Omental fat pad (tissue), 4 donors: ENCODE results near the gene EPHA1. TPM values are rescaled to one million over a fixed set of nuclear protein-coding genes. Genes with fewer than 3 reads are reported as not detected.

Experiments
- ATAC-seq: fragments of 150-250 bp; one replicate; pipeline ENCODE4 v1.9.1; 2016; ENCODE audit warnings: mild to moderate bottlenecking, moderate library complexity; ENCODE audit not compliant: low FRiP score
- DNase-seq: peaks from one replicate; pipeline ENCODE4 v3.0.0-alpha.2; 2019; ENCODE audit warnings: low spot score
- total RNA-seq, 4 donors: library from RNA; depleted of rRNA; stranded (reverse); fragments of >200 nt; gene quantifications; one replicate each; pipeline ENCODE4 v1.1.0, GENCODE V29; 2016
- TF ChIP-seq, protein P1 (sequence below), 3 donors: fragments of 450-650 bp; IDR thresholded peaks; one replicate each; pipeline ENCODE4 v1.5.1; 2016 to 2017; ENCODE audit warnings: antibody characterized with exemption in 3 of 3, mild to moderate bottlenecking in 3 of 3, moderate library complexity in 2 of 3

EPHA1 gene
- total RNA-seq, 4 donors from 2014 or later = 0.13 to 0.46 TPM; not detected in 2

DNA sequence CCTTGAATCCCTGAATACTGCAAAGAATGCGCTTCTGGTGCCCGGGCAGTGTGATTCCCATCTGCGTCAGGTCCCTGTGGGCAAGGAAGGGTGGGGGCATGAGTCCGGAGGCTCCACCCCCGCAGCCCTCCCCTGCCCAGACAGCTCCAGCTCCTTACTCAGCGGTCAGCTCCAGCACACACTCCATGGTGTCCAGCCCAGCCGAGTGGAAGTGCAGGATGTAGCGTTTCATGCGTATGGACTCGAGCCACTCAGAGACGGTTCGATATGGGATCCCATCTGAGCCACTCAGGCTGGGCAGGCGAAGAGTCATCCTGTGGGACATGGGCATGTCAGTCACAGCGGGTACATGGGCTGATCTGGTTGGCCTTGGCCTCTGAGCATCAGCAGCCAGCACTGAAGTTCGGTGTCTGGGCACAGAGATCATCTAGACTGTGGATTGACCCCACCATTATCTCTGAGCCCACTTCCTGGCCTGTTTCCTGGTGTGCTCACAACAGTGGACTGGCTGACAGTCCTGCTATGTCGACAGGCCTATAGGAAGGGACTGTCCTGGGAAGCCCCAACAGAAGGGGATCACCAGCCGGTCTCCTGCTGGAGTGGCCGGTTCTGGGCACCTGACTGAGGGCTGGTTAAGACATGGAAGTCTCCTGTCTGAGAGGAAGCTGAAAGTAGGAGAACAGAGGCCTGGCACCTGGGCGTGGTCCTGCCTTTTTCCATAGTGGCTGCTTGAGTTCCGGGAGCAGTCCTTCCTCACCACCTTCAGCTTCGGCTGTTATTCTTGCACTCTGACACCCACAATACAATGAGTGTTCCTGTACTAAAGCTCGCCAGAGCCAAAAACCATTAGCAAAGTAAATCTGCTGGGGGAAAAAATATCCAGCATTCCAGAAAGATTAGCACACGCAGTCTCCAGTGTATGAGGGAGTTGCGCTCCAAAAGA is 16.9 kb downstream of the EPHA1 start:
- ATAC-seq = peak; percentile 77
- TF ChIP-seq, protein P1, sequence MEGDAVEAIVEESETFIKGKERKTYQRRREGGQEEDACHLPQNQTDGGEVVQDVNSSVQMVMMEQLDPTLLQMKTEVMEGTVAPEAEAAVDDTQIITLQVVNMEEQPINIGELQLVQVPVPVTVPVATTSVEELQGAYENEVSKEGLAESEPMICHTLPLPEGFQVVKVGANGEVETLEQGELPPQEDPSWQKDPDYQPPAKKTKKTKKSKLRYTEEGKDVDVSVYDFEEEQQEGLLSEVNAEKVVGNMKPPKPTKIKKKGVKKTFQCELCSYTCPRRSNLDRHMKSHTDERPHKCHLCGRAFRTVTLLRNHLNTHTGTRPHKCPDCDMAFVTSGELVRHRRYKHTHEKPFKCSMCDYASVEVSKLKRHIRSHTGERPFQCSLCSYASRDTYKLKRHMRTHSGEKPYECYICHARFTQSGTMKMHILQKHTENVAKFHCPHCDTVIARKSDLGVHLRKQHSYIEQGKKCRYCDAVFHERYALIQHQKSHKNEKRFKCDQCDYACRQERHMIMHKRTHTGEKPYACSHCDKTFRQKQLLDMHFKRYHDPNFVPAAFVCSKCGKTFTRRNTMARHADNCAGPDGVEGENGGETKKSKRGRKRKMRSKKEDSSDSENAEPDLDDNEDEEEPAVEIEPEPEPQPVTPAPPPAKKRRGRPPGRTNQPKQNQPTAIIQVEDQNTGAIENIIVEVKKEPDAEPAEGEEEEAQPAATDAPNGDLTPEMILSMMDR (IDR thresholded peaks at IDR 0.05) = no peak
- no peak for DNase-seq

DNA sequence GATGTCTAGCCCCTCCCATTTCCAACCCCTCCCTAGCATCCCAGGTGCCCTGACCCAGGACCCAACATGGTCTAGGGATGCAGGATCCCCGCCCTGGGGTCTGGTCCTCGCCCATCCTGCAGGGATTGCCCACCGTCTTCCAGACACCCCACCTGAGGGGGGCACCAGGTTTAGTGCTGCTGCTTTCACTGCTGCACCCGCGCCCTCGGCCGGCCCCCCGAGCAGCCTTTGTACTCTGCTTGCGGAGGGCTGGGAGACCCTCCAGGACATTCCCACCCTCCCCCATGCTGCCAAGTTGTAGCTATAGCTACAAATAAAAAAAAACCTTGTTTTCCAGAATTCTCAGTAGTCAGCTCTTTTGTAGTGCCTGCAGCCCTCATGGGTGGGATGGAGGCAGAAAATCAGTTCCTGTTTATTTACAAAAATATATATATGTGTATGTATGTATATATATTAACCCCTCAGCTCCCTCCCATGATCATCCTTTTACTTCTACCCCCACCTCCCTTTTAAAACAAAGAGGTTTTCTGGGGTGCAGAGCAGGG is 17.8 kb downstream of the EPHA1 start:
- TF ChIP-seq, protein P1 (IDR thresholded peaks at IDR 0.05) = no peak
- DNase-seq (no peak), ATAC-seq (no peak)

DNA sequence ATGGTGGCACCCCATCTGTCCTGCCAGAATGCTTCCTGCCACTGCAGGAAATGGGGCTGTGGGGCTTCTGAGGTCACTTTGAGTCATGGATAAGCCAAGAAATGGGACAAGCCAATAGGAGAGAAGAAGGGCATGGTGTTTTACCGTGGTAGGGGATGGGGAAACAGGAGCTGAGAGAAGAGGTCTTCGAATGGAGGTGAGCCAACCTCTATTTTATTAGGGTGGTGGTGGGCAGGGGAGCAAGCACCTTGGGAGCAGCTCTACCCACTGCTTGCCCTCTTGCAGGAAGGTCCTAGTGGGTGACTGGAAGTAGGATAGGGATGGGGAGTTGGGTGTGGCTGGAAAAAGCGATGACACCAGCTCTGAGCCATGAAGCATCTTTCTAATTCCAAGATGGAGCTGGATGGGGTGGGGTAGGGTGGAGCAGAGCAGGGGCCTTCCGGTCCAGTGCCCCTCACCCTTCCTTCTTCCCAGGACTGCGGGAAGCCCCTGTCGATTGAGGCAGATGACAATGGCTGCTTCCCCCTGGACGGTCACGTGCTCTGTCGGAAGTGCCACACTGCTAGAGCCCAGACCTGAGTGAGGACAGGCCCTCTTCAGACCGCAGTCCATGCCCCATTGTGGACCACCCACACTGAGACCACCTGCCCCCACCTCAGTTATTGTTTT is 18.4 kb downstream of the EPHA1 start:
- DNase-seq = no peak
- TF ChIP-seq, protein P1 (IDR thresholded peaks at IDR 0.05) = no peak

DNA sequence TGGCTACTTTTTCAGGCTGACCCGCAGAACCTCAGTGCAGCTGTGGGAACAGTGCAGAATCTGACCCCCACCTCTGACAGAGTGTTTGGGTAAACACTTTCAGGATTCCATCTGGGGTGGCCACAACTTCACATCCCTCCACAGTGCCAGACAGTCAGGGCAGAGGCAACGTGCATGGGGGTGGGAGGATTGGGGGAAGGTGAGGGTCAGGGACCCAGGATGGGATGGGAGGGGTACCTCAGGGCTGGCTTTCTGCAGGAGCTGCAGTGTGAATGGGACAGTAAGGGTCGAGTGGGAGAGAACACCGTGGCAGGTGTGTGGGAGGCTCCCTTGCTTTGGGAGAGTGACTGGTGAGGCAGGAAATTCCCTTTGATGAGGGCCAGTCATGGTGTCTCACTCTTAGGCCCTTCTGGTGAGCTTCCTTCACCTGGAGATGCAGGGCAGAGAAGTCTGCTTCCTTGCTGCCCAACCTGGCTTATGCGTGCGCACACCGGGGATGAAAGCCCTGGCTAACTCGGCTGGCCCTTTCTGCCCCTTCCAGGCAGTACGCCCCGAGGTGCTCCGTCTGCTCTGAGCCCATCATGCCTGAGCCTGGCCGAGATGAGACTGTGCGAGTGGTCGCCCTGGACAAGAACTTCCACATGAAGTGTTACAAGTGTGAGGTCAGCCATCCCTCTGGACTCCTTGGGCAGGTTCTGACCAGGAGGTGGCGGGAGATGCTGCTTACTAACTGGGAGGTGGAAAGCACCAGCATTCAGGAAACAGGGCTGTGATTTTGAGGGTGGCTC is 19.1 kb downstream of the EPHA1 start:
- ATAC-seq (no peak), DNase-seq (peak; percentile 21)
- TF ChIP-seq, protein P1 (IDR thresholded peaks at IDR 0.05) = no peak

More for the DNA sequence above, 18.4 kb downstream of the EPHA1 start:
- ATAC-seq = no peak

DNA sequence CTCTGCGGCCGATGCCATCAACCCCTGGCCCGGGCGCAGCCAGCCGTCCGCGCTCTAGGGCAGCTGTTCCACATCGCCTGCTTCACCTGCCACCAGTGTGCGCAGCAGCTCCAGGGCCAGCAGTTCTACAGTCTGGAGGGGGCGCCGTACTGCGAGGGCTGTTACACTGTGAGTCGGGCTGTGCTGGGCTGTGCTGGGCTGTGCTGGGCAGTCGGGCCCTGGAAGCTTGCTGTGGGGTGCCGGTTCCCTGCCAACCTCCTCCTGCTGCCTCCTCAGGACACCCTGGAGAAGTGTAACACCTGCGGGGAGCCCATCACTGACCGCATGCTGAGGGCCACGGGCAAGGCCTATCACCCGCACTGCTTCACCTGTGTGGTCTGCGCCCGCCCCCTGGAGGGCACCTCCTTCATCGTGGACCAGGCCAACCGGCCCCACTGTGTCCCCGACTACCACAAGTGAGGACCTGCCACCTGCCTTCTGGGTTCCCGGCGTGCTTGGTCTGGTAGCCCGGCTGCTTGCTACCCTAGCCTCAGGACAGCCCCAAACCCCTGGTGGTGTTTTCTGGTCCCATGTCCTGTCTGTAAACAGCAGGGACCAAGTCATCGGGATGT is 20.1 kb downstream of the EPHA1 start:
- TF ChIP-seq, protein P1 (IDR thresholded peaks at IDR 0.05) = no peak
- no peak for ATAC-seq
- no peak for DNase-seq

DNA sequence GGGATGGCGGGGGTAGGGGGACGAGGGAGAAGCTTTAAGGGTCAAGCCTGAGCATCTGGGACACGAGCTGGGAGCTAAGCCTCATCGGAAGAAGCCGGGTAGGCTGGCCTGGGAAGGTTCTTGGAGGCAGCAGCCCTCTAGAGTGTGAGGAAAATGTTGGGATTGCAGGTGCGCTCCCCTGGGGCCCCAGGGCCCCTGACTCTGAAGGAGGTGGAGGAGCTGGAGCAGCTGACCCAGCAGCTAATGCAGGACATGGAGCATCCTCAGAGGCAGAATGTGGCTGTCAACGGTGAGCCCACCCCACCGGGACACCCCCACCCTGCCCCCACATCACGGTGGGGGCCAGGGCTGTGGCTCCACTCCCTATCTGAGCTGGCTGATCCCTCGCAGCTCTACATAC is 20.6 kb downstream of the EPHA1 start:
- no peak for DNase-seq
- no peak for ATAC-seq
- TF ChIP-seq, protein P1 (IDR thresholded peaks at IDR 0.05) = no peak
